Naive thymus-derived CD4-positive, alpha-beta T cell (primary cell): ENCODE measurements around the gene SAPCD2. TPM values are rescaled to one million over a fixed set of nuclear protein-coding genes. Genes with fewer than 3 reads are reported as not detected.

Experiments
- ATAC-seq: fragments of 150-1000 bp; cut with Tn5 transposase; 2 replicates; pipeline ENCODE4 v1.10.0; 2021; ENCODE audit warnings: mild to moderate bottlenecking, moderate library complexity
- CTCF ChIA-PET: fragments of 350-600 bp; sonication (Branson Sonifier 250); formaldehyde crosslinking; loops from one replicate; lab custom pipeline; 2021; ENCODE audit warnings: antibody characterized with exemption; lab: Charles Lee
- POLR2A ChIA-PET: fragments of 350-600 bp; sonication (Branson Sonifier 250); formaldehyde crosslinking; loops from one replicate; lab custom pipeline; 2021; ENCODE audit warnings: antibody characterized with exemption, inconsistent platforms; lab: Charles Lee
- DNase-seq, 9 donors: peaks; one replicate each; pipeline versions ENCODE4 v3.0.0 to v3.0.0-alpha.2; 2020 to 2022; ENCODE audit warnings: mixed read lengths in 1 of 9
- H3K27ac ChIP-seq: one replicate; pipeline ENCODE4 v1.7.0; 2013; ENCODE audit warnings: mild to moderate bottlenecking, low read depth, low read length, moderate library complexity
- H3K27me3 ChIP-seq, 2 donors: one replicate each; pipeline ENCODE4 v1.7.0; 2013; ENCODE audit warnings: low read length in 2 of 2, mild to moderate bottlenecking in 2 of 2, moderate library complexity in 2 of 2; ENCODE audit not compliant: control insufficient read depth in 2 of 2, insufficient read depth in 2 of 2
- H3K36me3 ChIP-seq, 3 experiments: 1 replicate in 2 of 3; 2 replicates in 1 of 3; pipeline ENCODE4 v1.7.0; 2013; ENCODE audit warnings: low read length in 3 of 3, mild to moderate bottlenecking in 3 of 3, moderate library complexity in 1 of 3; ENCODE audit not compliant: insufficient read depth in 3 of 3, control insufficient read depth in 2 of 3
- H3K4me1 ChIP-seq, 2 donors: one replicate each; pipeline ENCODE4 v1.7.0; 2013; ENCODE audit warnings: low read length in 2 of 2, mild to moderate bottlenecking in 2 of 2, moderate library complexity in 1 of 2; ENCODE audit not compliant: control insufficient read depth in 2 of 2, insufficient read depth in 2 of 2
- H3K4me3 ChIP-seq: 2 replicates; pipeline ENCODE4 v1.7.0; 2013; ENCODE audit warnings: mild to moderate bottlenecking, low read length
- H3K9me3 ChIP-seq, 3 experiments: 1 replicate in 2 of 3; 2 replicates in 1 of 3; pipeline ENCODE4 v1.7.0; 2013; ENCODE audit warnings: low read length in 3 of 3; ENCODE audit not compliant: control insufficient read depth in 2 of 3
- H3K27ac Mint-ChIP-seq, 9 donors: one replicate each; pipeline ENCODE4 v1.8.0; 2020 to 2022; ENCODE audit warnings: mixed read lengths in 9 of 9, mild to moderate bottlenecking in 8 of 9, moderate library complexity in 5 of 9, inconsistent platforms in 2 of 9
- H3K27me3 Mint-ChIP-seq, 5 donors: one replicate each; pipeline ENCODE4 v1.8.0; 2021 to 2022; ENCODE audit warnings: mixed read lengths in 5 of 5, mild to moderate bottlenecking in 1 of 5
- H3K36me3 Mint-ChIP-seq, 5 donors: one replicate each; pipeline ENCODE4 v1.8.0; 2020 to 2022; ENCODE audit warnings: mixed read lengths in 5 of 5, mild to moderate bottlenecking in 3 of 5, inconsistent platforms in 1 of 5
- H3K4me1 Mint-ChIP-seq, 7 donors: one replicate each; pipeline ENCODE4 v1.8.0; 2020 to 2022; ENCODE audit warnings: mixed read lengths in 7 of 7, mild to moderate bottlenecking in 3 of 7, inconsistent platforms in 1 of 7
- H3K4me3 Mint-ChIP-seq, 10 donors: one replicate each; pipeline ENCODE4 v1.8.0; 2020 to 2022; ENCODE audit warnings: mild to moderate bottlenecking in 10 of 10, mixed read lengths in 10 of 10, moderate library complexity in 6 of 10, inconsistent platforms in 2 of 10
- H3K9me3 Mint-ChIP-seq, 11 donors: one replicate each; pipeline ENCODE4 v1.8.0; 2020 to 2022; ENCODE audit warnings: mixed read lengths in 11 of 11, mild to moderate bottlenecking in 4 of 11, inconsistent platforms in 1 of 11, moderate library complexity in 1 of 11
- intact Hi-C, 2 donors: fragments of 100-400 bp; cut with micrococcal nuclease; formaldehyde crosslinking; loops; one replicate each; pipeline ENCODE4 v1.15.1; 2023
- polyA plus RNA-seq, 2 donors: library from polyadenylated mRNA; unstranded; fragments of 300-500 nt; fragmentation: Illumina TruSeq; gene quantifications; one replicate each; pipeline ENCODE4 v1.2.3, GENCODE V29; 2021
- total RNA-seq, 6 experiments: library from RNA in 5 of 6; stranded (reverse) in 5 of 6; gene quantifications; 1 replicate in 5 of 6; 2 replicates in 1 of 6; pipeline ENCODE4 v1.2.3 and lab custom pipeline; 2021 to 2026

SAPCD2 gene
- total and polyA plus RNA-seq, 7 experiments from 2014 or later = 0.16 to 22.1 (median 0.47) TPM; not detected in 1

- DNase-seq = peak; percentile 31 to 86 (median 58)
- Mint-ChIP-seq H3K27ac (peak overlapping the region in 1 of 9 donors; percentile 42), H3K27me3 (peaks cover 0 to 11% (median 0%) of the 10 kb centered on the region in 5 donors), H3K9me3 (no peaks in the 10 kb centered on the region), H3K36me3 (no peaks in the 10 kb centered on the region), H3K4me1 (peaks cover 13 to 36% (median 32%) of the 10 kb centered on the region in 7 donors), H3K4me3 (peak overlapping the region; percentile 71 to 85 (median 79))
- no peaks in the 10 kb centered on the region for H3K9me3 ChIP-seq
- no peaks in the 10 kb centered on the region for H3K27me3 ChIP-seq
- peak overlapping the region; percentile 51 for H3K27ac ChIP-seq
- H3K4me1 ChIP-seq = peaks cover 49 to 56% of the 10 kb centered on the region in 2 donors
- ATAC-seq = peak; percentile 73
- POLR2A ChIA-PET = no interaction called here
- peak overlapping the region; percentile 69 for H3K4me3 ChIP-seq
- H3K36me3 ChIP-seq = no peaks in the 10 kb centered on the region
- intact Hi-C loops = loop anchor here (1.0 to 2.0 kb wide), 3 partner anchors 36 to 208 kb away; partner anchors contain the start of genes PAXX (in 1 of the 2) and SAPCD2 (in 1 of the 2)
- CTCF ChIA-PET = interaction anchor here (0.6 to 1.7 kb wide), 17 partner anchors 11 to 590 kb away, joined by 3 to 9 read pairs (median 4); partner anchors contain the start of genes CLIC3, MAN1B1 and PAXX
Measured at GRCh38 chr9:137028263-137029057, 41.9 kb downstream of the SAPCD2 start.

- ChIA-PET POLR2A (interaction anchor here (0.5 to 1.7 kb wide), 4 partner anchors 8 to 77 kb away, joined by 3 to 7 read pairs (median 4); partner anchors contain the start of gene PAXX), CTCF (interaction anchor here (0.6 to 2.3 kb wide), 4 partner anchors 8 to 167 kb away, joined by 3 to 15 read pairs (median 3); no protein-coding TSS in a partner anchor)
- peak within 1 kb of the TSS; percentile 74 to 94 (median 84) for H3K4me3 Mint-ChIP-seq
- Histone ChIP-seq H3K4me3 (peak within 1 kb of the TSS; percentile 69), H3K36me3 (no peaks in the 10 kb centered on the region), H3K27me3 (no peaks in the 10 kb centered on the region), H3K4me1 (peaks cover 49 to 51% of the 10 kb centered on the region in 2 donors), H3K27ac (peak within 1 kb of the TSS; percentile 51), H3K9me3 (no peaks in the 10 kb centered on the region)
- ATAC-seq (no peak), DNase-seq (no peak)
- H3K27me3 Mint-ChIP-seq = peaks cover 0 to 11% (median 0%) of the 10 kb centered on the region in 5 donors
- H3K27ac Mint-ChIP-seq = peak within 1 kb of the TSS in 6 of 9 donors; percentile 31 to 71 (median 66)
- no peaks in the 10 kb centered on the region for H3K36me3 Mint-ChIP-seq
- H3K4me1 Mint-ChIP-seq = peaks cover 13 to 32% (median 30%) of the 10 kb centered on the region in 7 donors
- intact Hi-C loops = loop anchor here (1.0 to 2.0 kb wide), 2 partner anchors 35 to 43 kb away; partner anchors contain the start of genes PAXX (in 1 of the 2) and SAPCD2 (in 1 of the 2)
- no peaks in the 10 kb centered on the region for H3K9me3 Mint-ChIP-seq
Measured at GRCh38 chr9:137027369-137028262, 42.7 kb downstream of the SAPCD2 start, which contains the start of gene ABCA2. TSS of gene ABCA2 (minus strand) at chr9:137028237. CDS start at chr9:137028140, 97 bp downstream.

- H3K4me1 Mint-ChIP-seq = peaks cover 13 to 30% (median 27%) of the 10 kb centered on the region in 7 donors
- H3K4me3 ChIP-seq = no peak overlapping the region
Measured at GRCh38 chr9:137026828-137027227, 43.5 kb downstream of the SAPCD2 start.

GRCh38 chr9:137026384-137026783 lies 44.0 kb downstream of the SAPCD2 start:
- no peak for DNase-seq
- no peak overlapping the region for H3K27ac ChIP-seq
- intact Hi-C loops = no loop called here
- peak overlapping the region in 1 of 9 donors; percentile 2 for H3K27ac Mint-ChIP-seq
- no peaks in the 10 kb centered on the region for H3K9me3 Mint-ChIP-seq
- POLR2A ChIA-PET = interaction anchor here (0.8 to 1.7 kb wide), 2 partner anchors 9 to 34 kb away, joined by 3 to 7 read pairs; partner anchors contain the start of gene PAXX
- no peaks in the 10 kb centered on the region for H3K36me3 Mint-ChIP-seq
- peaks cover 0 to 11% (median 0%) of the 10 kb centered on the region in 5 donors for H3K27me3 Mint-ChIP-seq
- peaks cover 38 to 41% of the 10 kb centered on the region in 2 donors for H3K4me1 ChIP-seq
- H3K27me3 ChIP-seq = no peaks in the 10 kb centered on the region
- H3K9me3 ChIP-seq = no peaks in the 10 kb centered on the region
- CTCF ChIA-PET = interaction anchor here (0.9 to 2.3 kb wide), 2 partner anchors 9 to 20 kb away, joined by 5 to 15 read pairs; no protein-coding TSS in a partner anchor
- no peaks in the 10 kb centered on the region for H3K36me3 ChIP-seq
- no peak overlapping the region for H3K4me3 ChIP-seq
- no peak for ATAC-seq
- H3K4me3 Mint-ChIP-seq = peak overlapping the region in 5 of 10 donors; percentile 13 to 85 (median 58)
- peaks cover 13 to 28% (median 25%) of the 10 kb centered on the region in 7 donors for H3K4me1 Mint-ChIP-seq

More at GRCh38 chr9:137026828-137027227, 43.5 kb downstream of the SAPCD2 start:
- Histone ChIP-seq H3K36me3 (no peaks in the 10 kb centered on the region), H3K27ac (no peak overlapping the region), H3K4me1 (peaks cover 42 to 45% of the 10 kb centered on the region in 2 donors), H3K27me3 (no peaks in the 10 kb centered on the region), H3K9me3 (no peaks in the 10 kb centered on the region)
- peaks cover 0 to 11% (median 0%) of the 10 kb centered on the region in 5 donors for H3K27me3 Mint-ChIP-seq
- H3K27ac Mint-ChIP-seq = peak overlapping the region in 2 of 9 donors; percentile 31 to 67
- intact Hi-C loops = no loop called here
- CTCF ChIA-PET = interaction anchor here (0.6 to 2.3 kb wide), 2 partner anchors 8 to 166 kb away, joined by 3 to 15 read pairs; no protein-coding TSS in a partner anchor
- POLR2A ChIA-PET = interaction anchor here (0.5 to 1.7 kb wide), 3 partner anchors 8 to 35 kb away, joined by 3 to 7 read pairs (median 3); partner anchors contain the start of gene PAXX
- no peak for ATAC-seq
- H3K9me3 Mint-ChIP-seq = no peaks in the 10 kb centered on the region
- DNase-seq = no peak
- H3K4me3 Mint-ChIP-seq = peak overlapping the region in 9 of 10 donors; percentile 58 to 94 (median 81)
- no peaks in the 10 kb centered on the region for H3K36me3 Mint-ChIP-seq

- Mint-ChIP-seq H3K36me3 (no peaks in the 10 kb centered on the region), H3K27me3 (peaks cover 0 to 8% (median 0%) of the 10 kb centered on the region in 5 donors), H3K4me1 (peaks cover 11 to 23% (median 20%) of the 10 kb centered on the region in 7 donors), H3K27ac (no peak overlapping the region), H3K9me3 (no peaks in the 10 kb centered on the region), H3K4me3 (no peak overlapping the region)
- Histone ChIP-seq H3K36me3 (no peaks in the 10 kb centered on the region), H3K27ac (no peak overlapping the region), H3K4me1 (peaks cover 30 to 33% of the 10 kb centered on the region in 2 donors), H3K27me3 (no peaks in the 10 kb centered on the region), H3K9me3 (no peaks in the 10 kb centered on the region), H3K4me3 (no peak overlapping the region)
- intact Hi-C loops = no loop called here
- CTCF ChIA-PET = interaction anchor here (0.9 to 2.3 kb wide), 2 partner anchors 10 to 21 kb away, joined by 5 to 15 read pairs; no protein-coding TSS in a partner anchor
- POLR2A ChIA-PET = interaction anchor here (1.7 kb wide), 1 partner anchor 10 kb away, joined by 7 read pairs; no protein-coding TSS in a partner anchor
- no peak for DNase-seq
- ATAC-seq = no peak
Measured at GRCh38 chr9:137025517-137025966, 44.8 kb downstream of the SAPCD2 start.
